HCT116 (cell line): ENCODE data around the gene CTRL. TPM values are rescaled to one million over a fixed set of nuclear protein-coding genes. Genes with fewer than 3 reads are reported as not detected.
A peak's percentile ranks its signal among the peaks of the same experiment; 100 is the strongest.

ENCODE experiments used
- ATAC-seq: fragments of 200-7000 bp; cut with Tn5 transposase; 2 replicates; pipeline ENCODE4 v1.9.1; 2020; ENCODE audit warnings: mild to moderate bottlenecking, moderate library complexity
- BruUV-seq: library from RNA; stranded (reverse); fragments of 400-500 nt; replicated peaks from 2 replicates; lab custom pipeline; 2021; lab: Mats Ljungman, UMichigan
- CTCF ChIA-PET: fragments of 300-600 bp; sonication (Branson Sonifier 250); formaldehyde crosslinking; loops from one replicate; lab custom pipeline; 2021; ENCODE audit warnings: antibody characterized with exemption; lab: Charles Lee
- POLR2A ChIA-PET: fragments of 300-600, 350-600 bp; sonication (Branson Sonifier 250); formaldehyde crosslinking; loops from one replicate; lab custom pipeline; 2021; ENCODE audit warnings: antibody characterized with exemption; lab: Charles Lee
- RAD21 ChIA-PET, 2 experiments: fragments of 300-600 bp; sonication (Branson Sonifier 250); formaldehyde crosslinking; loops; one replicate each; lab custom pipeline; 2023; ENCODE audit warnings: low total read pairs in 2 of 2; ENCODE audit not compliant: uncharacterized antibody in 2 of 2, unreplicated experiment in 2 of 2, low non-redundant PET in 1 of 2; lab: Charles Lee
- DNase-seq: peaks from one replicate; pipeline ENCODE4 v3.0.0-alpha.2; 2010; ENCODE audit warnings: low read depth, low spot score
- H2AFZ ChIP-seq: fragments of 200-600 bp; shearing (Covaris generic), sonication (generic); 2 replicates; pipeline ENCODE4 v1.6.1; 2017; ENCODE audit warnings: low read depth, mixed run types, mixed read lengths, antibody characterized with exemption, low read length; ENCODE audit not compliant: poor library complexity, severe bottlenecking
- H3K27ac ChIP-seq: 2 replicates; pipeline ENCODE4 v1.5.1; 2012; ENCODE audit warnings: low read depth, low read length
- H3K27me3 ChIP-seq: fragments of 200-600 bp; sonication (generic); 2 replicates; pipeline ENCODE4 v1.6.1; 2016; ENCODE audit warnings: mixed run types, low read length, mixed read lengths; ENCODE audit not compliant: insufficient read depth
- H3K36me3 ChIP-seq, 2 experiments: fragments of 200-500 bp in 1 of 2; fragments of 200-600 bp in 1 of 2; sonication (Bioruptor generic) in 1 of 2; sonication (generic) in 1 of 2; 2 replicates each; pipeline versions ENCODE4 v1.5.1 to v1.6.1; 2014 to 2016; ENCODE audit warnings: low read length in 2 of 2, inconsistent platforms in 1 of 2, mixed read lengths in 1 of 2, mixed run types in 1 of 2; ENCODE audit not compliant: insufficient read depth in 2 of 2, control insufficient read depth in 1 of 2
- H3K4me1 ChIP-seq, 2 experiments: fragments of 200-600 bp in 1 of 2; sonication (generic) in 1 of 2; 2 replicates each; pipeline versions ENCODE4 v1.5.1 to v1.6.1; 2012 to 2017; ENCODE audit warnings: low read length in 2 of 2, inconsistent platforms in 1 of 2, mild to moderate bottlenecking in 1 of 2, mixed read lengths in 1 of 2, mixed run types in 1 of 2, moderate library complexity in 1 of 2; ENCODE audit not compliant: insufficient read depth in 2 of 2, control insufficient read depth in 1 of 2
- H3K4me2 ChIP-seq: fragments of 200-600 bp; sonication (generic); 2 replicates; pipeline ENCODE4 v1.6.1; 2017; ENCODE audit warnings: mixed run types, low read length, mixed read lengths
- H3K4me3 ChIP-seq, 2 experiments: fragments of 200-600 bp in 1 of 2; sonication (generic) in 1 of 2; replicated peaks in 1 of 2; 2 replicates each; pipeline ENCODE4 v1.5.1; 2011 to 2016; ENCODE audit warnings: low read length in 2 of 2, control low read depth in 1 of 2, low read depth in 1 of 2, mild to moderate bottlenecking in 1 of 2, mixed read lengths in 1 of 2, mixed run types in 1 of 2
- H3K79me2 ChIP-seq: fragments of 200-600 bp; sonication (generic); 2 replicates; pipeline ENCODE4 v1.6.1; 2017; ENCODE audit warnings: mild to moderate bottlenecking, mixed run types, low read length, moderate library complexity, mixed read lengths; ENCODE audit not compliant: insufficient read depth
- H3K9ac ChIP-seq: fragments of 200-600 bp; sonication (generic); 2 replicates; pipeline ENCODE4 v1.6.1; 2016; ENCODE audit warnings: low read length, mixed read lengths
- H3K9me2 ChIP-seq: fragments of 200-600 bp; sonication (generic), shearing (Covaris generic); 2 replicates; pipeline ENCODE4 v1.6.1; 2017; ENCODE audit warnings: mixed run types, mild to moderate bottlenecking, moderate library complexity; ENCODE audit not compliant: insufficient read depth
- H3K9me3 ChIP-seq, 2 experiments: fragments of 200-500 bp in 1 of 2; fragments of 200-600 bp in 1 of 2; sonication (Bioruptor generic) in 1 of 2; sonication (generic) in 1 of 2; 2 replicates each; pipeline ENCODE4 v1.6.1; 2014 to 2017; ENCODE audit warnings: low read length in 2 of 2, mixed read lengths in 2 of 2, inconsistent platforms in 1 of 2, low read depth in 1 of 2, mild to moderate bottlenecking in 1 of 2, mixed run types in 1 of 2, moderate library complexity in 1 of 2; ENCODE audit not compliant: control insufficient read depth in 1 of 2, insufficient read depth in 1 of 2
- H4K20me1 ChIP-seq: fragments of 200-600 bp; sonication (generic), shearing (Covaris generic); 2 replicates; pipeline ENCODE4 v1.6.1; 2017; ENCODE audit warnings: mixed run types, mild to moderate bottlenecking, moderate library complexity; ENCODE audit not compliant: insufficient read depth
- CBX3 ChIP-seq: IDR thresholded peaks from 2 replicates; pipeline ENCODE4 v1.6.1; 2012; ENCODE audit warnings: low read depth
- CTCF ChIP-seq, 3 experiments: fragments of 200-600 bp in 1 of 3; sonication (generic) in 1 of 3; IDR thresholded peaks in 2 of 3; conservative IDR thresholded peaks in 1 of 3; 2 replicates each; pipeline ENCODE4 v1.5.1; 2012 to 2017; ENCODE audit warnings: low read depth in 2 of 3, low read length in 2 of 3, antibody characterized with exemption in 1 of 3, borderline replicate concordance in 1 of 3, control low read depth in 1 of 3, mild to moderate bottlenecking in 1 of 3, mixed read lengths in 1 of 3, mixed run types in 1 of 3, moderate library complexity in 1 of 3; ENCODE audit not compliant: insufficient read depth in 1 of 3
- EGR1 ChIP-seq: IDR thresholded peaks from 2 replicates; pipeline ENCODE4 v1.6.1; 2012; ENCODE audit warnings: low read depth
- ELF1 ChIP-seq: IDR thresholded peaks from 2 replicates; pipeline ENCODE4 v1.6.1; 2012; ENCODE audit warnings: low read depth, borderline replicate concordance
- EZH2 ChIP-seq: fragments of 200-600 bp; sonication (generic); IDR thresholded peaks from 2 replicates; pipeline ENCODE4 v1.6.1; 2017; ENCODE audit warnings: antibody characterized with exemption, mixed run types
- EZH2phosphoT487 ChIP-seq: fragments of 200-600 bp; IDR thresholded peaks from 2 replicates; pipeline ENCODE4 v1.6.1; 2018; ENCODE audit warnings: antibody characterized with exemption, borderline replicate concordance
- FOSL1 ChIP-seq: IDR thresholded peaks from 2 replicates; pipeline ENCODE4 v1.6.1; 2012; ENCODE audit warnings: low read depth
- JUND ChIP-seq: IDR thresholded peaks from 2 replicates; pipeline ENCODE4 v1.6.1; 2012
- MAX ChIP-seq: IDR thresholded peaks from 2 replicates; pipeline ENCODE4 v1.6.1; 2012
- POLR2A ChIP-seq: IDR thresholded peaks from 2 replicates; pipeline ENCODE4 v1.7.0; 2011; ENCODE audit warnings: borderline replicate concordance; ENCODE audit not compliant: insufficient read depth, insufficient read length; ENCODE audit errors: extremely low read depth
- POLR2AphosphoS5 ChIP-seq: IDR thresholded peaks from 2 replicates; pipeline ENCODE4 v1.6.1; 2011; ENCODE audit warnings: mild to moderate bottlenecking, low read depth, low read length, moderate library complexity
- RAD21 ChIP-seq: IDR thresholded peaks from 2 replicates; pipeline ENCODE4 v1.6.1; 2012; ENCODE audit warnings: low read depth, mild to moderate bottlenecking
- REST ChIP-seq: IDR thresholded peaks from 2 replicates; pipeline ENCODE4 v1.6.1; 2012; ENCODE audit warnings: low read depth
- SRF ChIP-seq: IDR thresholded peaks from 2 replicates; pipeline ENCODE4 v1.6.1; 2012; ENCODE audit warnings: low read depth
- TCF7L2 ChIP-seq: IDR thresholded peaks from 2 replicates; pipeline ENCODE4 v1.7.0; 2011; ENCODE audit warnings: borderline replicate concordance, inconsistent platforms; ENCODE audit not compliant: insufficient read depth, insufficient read length; ENCODE audit errors: extremely low read depth
- ZBTB33 ChIP-seq: IDR thresholded peaks from 2 replicates; pipeline ENCODE4 v1.6.1; 2011; ENCODE audit warnings: mild to moderate bottlenecking, low read length, moderate library complexity; ENCODE audit not compliant: insufficient replicate concordance; ENCODE audit errors: extremely low read depth
- ZFX ChIP-seq: fragments of 450-650 bp; IDR thresholded peaks from 2 replicates; pipeline ENCODE4 v1.6.1; 2017
- ZNF274 ChIP-seq: fragments of 200-500 bp; sonication (Bioruptor generic); IDR thresholded peaks from 2 replicates; pipeline ENCODE4 v1.6.1; 2014; ENCODE audit warnings: mild to moderate bottlenecking, low read depth, low read length, inconsistent platforms
- intact Hi-C: fragments of 100-400 bp; cut with micrococcal nuclease; formaldehyde crosslinking; loops from 2 replicates; pipeline ENCODE4 v1.10.0; 2022
- total RNA-seq: library from RNA; stranded (reverse); gene quantifications from one replicate; pipeline ENCODE4 v1.2.1, GENCODE V29; 2021; ENCODE audit not compliant: unreplicated experiment

The CTRL gene
- total RNA-seq, 1 experiment from 2014 or later: 3.4 TPM

- Histone ChIP-seq H3K4me3 (no peak overlapping the region), H3K79me2 (peaks cover 33% of the 10 kb centered on the region), H2AFZ (no peak overlapping the region), H3K4me2 (peak overlapping the region; percentile 98), H4K20me1 (no peaks in the 10 kb centered on the region), H3K9ac (no peak overlapping the region), H3K9me2 (no peaks in the 10 kb centered on the region), H3K36me3 (peaks cover 0 to 8% of the 10 kb centered on the region in 2 experiments; a peak in 2 of 4 replicates), H3K9me3 (no peaks in the 10 kb centered on the region), H3K27me3 (no peaks in the 10 kb centered on the region), H3K4me1 (peaks cover 3 to 26% of the 10 kb centered on the region in 2 experiments; a peak in 3 of 4 replicates), H3K27ac (no peak overlapping the region)
- ChIA-PET RAD21 (no interaction called here), CTCF (interaction anchor here (1.4 to 2.7 kb wide), 2 partner anchors 50 to 117 kb away, joined by 3 to 11 read pairs; no protein-coding TSS in a partner anchor), POLR2A (no interaction called here)
- TF ChIP-seq ZNF274: no peak
- TF ChIP-seq POLR2A: no peak
- TF ChIP-seq FOSL1: no peak
- no peak for TF ChIP-seq REST
- TF ChIP-seq ZBTB33: no peak
- no peak for TF ChIP-seq EZH2
- TF ChIP-seq MAX: no peak
- TF ChIP-seq JUND: no peak
- TF ChIP-seq TCF7L2: no peak
- TF ChIP-seq ZFX: no peak
- no peak for TF ChIP-seq EGR1
- no peak for TF ChIP-seq CTCF (IDR thresholded peaks at IDR 0.05 in 2 of 3, conservative IDR thresholded peaks at IDR 0.05 in 1 of 3; ENCODE audit: borderline replicate concordance in 1 of 3, insufficient read depth in 1 of 3, low read depth in 2 of 3, low read length in 2 of 3)
- TF ChIP-seq POLR2AphosphoS5: no peak
- no peak for TF ChIP-seq ELF1
- no peak for TF ChIP-seq SRF
- no peak for TF ChIP-seq RAD21
- no peak for TF ChIP-seq CBX3
- no peak for TF ChIP-seq EZH2phosphoT487
- no peak for DNase-seq
- no TSS peak for BruUV-seq
- no peak for ATAC-seq
- intact Hi-C loops: loop anchor here (10.0 kb wide), 1 partner anchor 409 kb away; the partner anchor contains the start of gene RIPOR1
Observed at GRCh38 chr16:67933805-67934204, 2.1 kb upstream of the CTRL start.
